ENCODE results near the gene HABP4.

DNA sequence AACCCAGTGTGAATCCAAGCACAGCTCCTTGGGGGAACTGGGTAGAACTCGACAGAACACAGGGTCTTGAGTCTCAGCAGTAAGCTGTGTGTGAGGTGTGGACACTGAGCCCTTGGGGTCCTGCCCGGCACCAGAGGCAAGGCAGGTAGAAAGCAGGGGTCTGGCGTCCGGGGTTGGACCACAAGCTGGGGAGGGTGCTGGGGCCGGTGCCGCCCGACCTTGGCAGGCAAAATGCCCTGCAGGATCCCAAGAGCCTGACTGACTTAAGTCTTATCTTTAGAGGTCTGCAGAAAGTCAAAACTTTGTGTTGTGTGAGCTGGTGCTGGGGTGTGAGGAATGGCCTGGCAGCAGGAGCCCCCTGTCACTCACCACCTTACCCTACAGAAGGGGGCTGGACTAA lies 49.3 kb downstream of the HABP4 start:
- no peak for TF ChIP-seq YY1 (IDR thresholded peaks at IDR 0.05)
- TF ChIP-seq, protein P1, sequence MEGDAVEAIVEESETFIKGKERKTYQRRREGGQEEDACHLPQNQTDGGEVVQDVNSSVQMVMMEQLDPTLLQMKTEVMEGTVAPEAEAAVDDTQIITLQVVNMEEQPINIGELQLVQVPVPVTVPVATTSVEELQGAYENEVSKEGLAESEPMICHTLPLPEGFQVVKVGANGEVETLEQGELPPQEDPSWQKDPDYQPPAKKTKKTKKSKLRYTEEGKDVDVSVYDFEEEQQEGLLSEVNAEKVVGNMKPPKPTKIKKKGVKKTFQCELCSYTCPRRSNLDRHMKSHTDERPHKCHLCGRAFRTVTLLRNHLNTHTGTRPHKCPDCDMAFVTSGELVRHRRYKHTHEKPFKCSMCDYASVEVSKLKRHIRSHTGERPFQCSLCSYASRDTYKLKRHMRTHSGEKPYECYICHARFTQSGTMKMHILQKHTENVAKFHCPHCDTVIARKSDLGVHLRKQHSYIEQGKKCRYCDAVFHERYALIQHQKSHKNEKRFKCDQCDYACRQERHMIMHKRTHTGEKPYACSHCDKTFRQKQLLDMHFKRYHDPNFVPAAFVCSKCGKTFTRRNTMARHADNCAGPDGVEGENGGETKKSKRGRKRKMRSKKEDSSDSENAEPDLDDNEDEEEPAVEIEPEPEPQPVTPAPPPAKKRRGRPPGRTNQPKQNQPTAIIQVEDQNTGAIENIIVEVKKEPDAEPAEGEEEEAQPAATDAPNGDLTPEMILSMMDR (IDR thresholded peaks at IDR 0.05; ENCODE audit: low read depth, low read length, missing input control), result no peak

Data from liver (tissue), 2 donors.